ENCODE results near the gene SRSF3. TPM values are rescaled to one million over a fixed set of nuclear protein-coding genes. Genes with fewer than 3 reads are reported as not detected.
A peak's percentile ranks its signal among the peaks of the same experiment; 100 is the strongest.

SRSF3 gene
- total RNA-seq, 3 donors from 2014 or later: 163 to 425 (median 276) TPM

DNA sequence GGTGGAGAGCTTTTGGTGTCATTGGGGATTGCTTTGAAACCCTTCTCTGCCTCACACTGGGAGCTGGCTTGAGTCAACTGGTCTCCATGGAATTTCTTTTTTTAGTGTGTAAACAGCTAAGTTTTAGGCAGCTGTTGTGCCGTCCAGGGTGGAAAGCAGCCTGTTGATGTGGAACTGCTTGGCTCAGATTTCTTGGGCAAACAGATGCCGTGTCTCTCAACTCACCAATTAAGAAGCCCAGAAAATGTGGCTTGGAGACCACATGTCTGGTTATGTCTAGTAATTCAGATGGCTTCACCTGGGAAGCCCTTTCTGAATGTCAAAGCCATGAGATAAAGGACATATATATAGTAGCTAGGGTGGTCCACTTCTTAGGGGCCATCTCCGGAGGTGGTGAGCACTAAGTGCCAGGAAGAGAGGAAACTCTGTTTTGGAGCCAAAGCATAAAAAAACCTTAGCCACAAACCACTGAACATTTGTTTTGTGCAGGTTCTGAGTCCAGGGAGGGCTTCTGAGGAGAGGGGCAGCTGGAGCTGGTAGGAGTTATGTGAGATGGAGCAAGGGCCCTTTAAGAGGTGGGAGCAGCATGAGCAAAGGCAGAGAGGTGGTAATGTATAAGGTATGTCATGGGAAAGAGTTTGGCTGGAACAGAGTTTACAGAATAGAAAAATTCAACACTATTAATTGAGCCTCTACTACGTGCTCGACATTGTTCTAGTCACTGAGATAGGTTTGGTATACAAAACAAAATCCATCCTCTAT lies 31.2 kb downstream of the SRSF3 start:
- intact Hi-C loops (cut with DNase I; ENCODE audit: low total_unique reads): no loop called here
- DNase-seq (ENCODE audit: low spot score in 2 of 2): no peak
- no peak overlapping the region for H3K4me3 ChIP-seq

DNA sequence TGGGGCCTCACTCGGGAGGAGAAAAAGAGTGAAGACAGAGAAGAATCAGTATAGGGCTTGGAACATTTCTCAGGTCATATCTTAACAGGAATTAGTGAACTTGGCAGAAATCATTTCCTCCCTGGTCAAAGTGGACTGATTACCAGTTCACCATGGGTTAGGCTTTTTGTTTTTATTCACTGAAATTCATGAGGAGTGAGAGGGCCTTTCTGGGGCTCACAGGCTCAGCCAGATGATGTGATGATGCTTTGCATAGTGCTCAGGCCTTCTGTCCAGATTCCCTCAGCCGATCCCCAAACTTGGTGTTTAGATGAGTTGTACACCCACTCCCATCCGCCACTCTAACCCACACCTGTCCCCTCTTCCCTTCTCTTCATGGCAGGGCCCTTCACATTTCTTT lies 32.5 kb downstream of the SRSF3 start:
- Histone ChIP-seq H3K27me3 (no peaks in the 10 kb centered on the region), H3K36me3 (no peaks in the 10 kb centered on the region), H3K9me3 (no peaks in the 10 kb centered on the region), H3K4me3 (no peak overlapping the region), H3K4me1 (peaks cover 0 to 3% of the 10 kb centered on the region in 2 donors), H3K27ac (no peak overlapping the region)
- intact Hi-C loops (cut with DNase I; ENCODE audit: low total_unique reads): no loop called here
- DNase-seq (ENCODE audit: low spot score in 2 of 2): no peak
- TF ChIP-seq, protein P1, sequence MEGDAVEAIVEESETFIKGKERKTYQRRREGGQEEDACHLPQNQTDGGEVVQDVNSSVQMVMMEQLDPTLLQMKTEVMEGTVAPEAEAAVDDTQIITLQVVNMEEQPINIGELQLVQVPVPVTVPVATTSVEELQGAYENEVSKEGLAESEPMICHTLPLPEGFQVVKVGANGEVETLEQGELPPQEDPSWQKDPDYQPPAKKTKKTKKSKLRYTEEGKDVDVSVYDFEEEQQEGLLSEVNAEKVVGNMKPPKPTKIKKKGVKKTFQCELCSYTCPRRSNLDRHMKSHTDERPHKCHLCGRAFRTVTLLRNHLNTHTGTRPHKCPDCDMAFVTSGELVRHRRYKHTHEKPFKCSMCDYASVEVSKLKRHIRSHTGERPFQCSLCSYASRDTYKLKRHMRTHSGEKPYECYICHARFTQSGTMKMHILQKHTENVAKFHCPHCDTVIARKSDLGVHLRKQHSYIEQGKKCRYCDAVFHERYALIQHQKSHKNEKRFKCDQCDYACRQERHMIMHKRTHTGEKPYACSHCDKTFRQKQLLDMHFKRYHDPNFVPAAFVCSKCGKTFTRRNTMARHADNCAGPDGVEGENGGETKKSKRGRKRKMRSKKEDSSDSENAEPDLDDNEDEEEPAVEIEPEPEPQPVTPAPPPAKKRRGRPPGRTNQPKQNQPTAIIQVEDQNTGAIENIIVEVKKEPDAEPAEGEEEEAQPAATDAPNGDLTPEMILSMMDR (IDR thresholded peaks at IDR 0.05): no peak
- no peak for TF ChIP-seq POLR2AphosphoS5 (IDR thresholded peaks at IDR 0.05)
- TF ChIP-seq POLR2A (IDR thresholded peaks at IDR 0.05): no peak

More for the DNA sequence above, 31.2 kb downstream of the SRSF3 start:
- no peaks in the 10 kb centered on the region for H3K36me3 ChIP-seq
- H3K9me3 ChIP-seq: no peaks in the 10 kb centered on the region
- peak overlapping the region in 1 of 2 donors; percentile 19 for H3K27ac ChIP-seq
- TF ChIP-seq, protein P1 (IDR thresholded peaks at IDR 0.05): no peak
- no peak for TF ChIP-seq POLR2A (IDR thresholded peaks at IDR 0.05)
- no peak for TF ChIP-seq POLR2AphosphoS5 (IDR thresholded peaks at IDR 0.05)
- no peaks in the 10 kb centered on the region for H3K27me3 ChIP-seq
- H3K4me1 ChIP-seq: peaks cover 0 to 3% of the 10 kb centered on the region in 2 donors

DNA sequence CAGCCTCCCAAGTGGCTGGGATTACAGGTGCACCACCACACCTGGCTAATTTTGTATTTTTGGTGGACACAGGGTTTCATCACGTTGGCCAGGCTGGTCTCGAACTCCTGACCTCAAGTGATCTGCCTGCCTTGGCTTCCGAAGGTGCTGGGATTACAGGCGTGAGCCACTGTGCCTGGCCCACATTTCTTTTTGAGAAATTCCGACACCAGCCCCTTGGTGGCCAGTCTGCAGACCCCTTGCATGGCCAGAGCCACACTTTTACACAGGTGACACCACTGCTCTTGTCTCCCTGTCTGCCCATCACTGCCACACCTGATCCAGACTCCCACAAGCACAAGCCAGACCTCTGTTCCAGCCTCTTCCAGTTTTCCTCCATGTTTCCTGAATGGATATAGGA lies 33.0 kb downstream of the SRSF3 start:
- Histone ChIP-seq H3K4me3 (no peak overlapping the region), H3K9me3 (no peaks in the 10 kb centered on the region), H3K27me3 (no peaks in the 10 kb centered on the region), H3K4me1 (peaks cover 0 to 3% of the 10 kb centered on the region in 2 donors), H3K36me3 (no peaks in the 10 kb centered on the region), H3K27ac (peak overlapping the region; percentile 67 to 87)
- DNase-seq (ENCODE audit: low spot score in 2 of 2): no peak
- intact Hi-C loops (cut with DNase I; ENCODE audit: low total_unique reads): no loop called here
- no peak for TF ChIP-seq POLR2AphosphoS5 (IDR thresholded peaks at IDR 0.05)
- no peak for TF ChIP-seq POLR2A (IDR thresholded peaks at IDR 0.05)
- TF ChIP-seq, protein P1 (IDR thresholded peaks at IDR 0.05): no peak

DNA sequence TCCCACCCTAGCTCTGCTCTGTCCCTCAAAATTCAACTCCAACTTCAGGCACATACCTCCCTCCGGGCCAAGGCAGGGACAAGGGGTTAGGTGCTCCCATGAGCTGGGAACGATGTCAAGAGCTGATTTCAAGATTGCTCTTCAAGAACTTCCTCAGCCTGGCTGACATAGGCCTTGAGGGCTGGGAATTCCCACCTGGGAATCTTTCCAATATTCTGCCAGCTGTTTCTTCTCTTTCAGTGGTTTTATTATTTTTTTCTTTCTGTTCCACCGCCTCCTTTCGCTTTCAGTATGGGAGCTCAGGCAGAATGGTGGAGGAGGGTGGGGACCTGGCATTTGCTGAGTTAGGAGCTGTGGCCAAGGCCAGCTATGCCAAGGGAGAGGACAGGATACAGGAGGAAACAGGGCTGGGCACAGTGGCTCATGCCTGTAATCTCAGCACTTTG lies 33.7 kb downstream of the SRSF3 start:
- H3K36me3 ChIP-seq: no peaks in the 10 kb centered on the region
- H3K4me1 ChIP-seq: peaks cover 0 to 3% of the 10 kb centered on the region in 2 donors
- H3K4me3 ChIP-seq: peak overlapping the region in 2 of 3 donors; percentile 21 to 22
- H3K9me3 ChIP-seq: no peaks in the 10 kb centered on the region
- H3K27me3 ChIP-seq: no peaks in the 10 kb centered on the region
- H3K27ac ChIP-seq: peak overlapping the region; percentile 67 to 87
- intact Hi-C loops (cut with DNase I; ENCODE audit: low total_unique reads): no loop called here
- TF ChIP-seq POLR2A (IDR thresholded peaks at IDR 0.05) (no peak), POLR2AphosphoS5 (IDR thresholded peaks at IDR 0.05) (peak in 1 of 3 donors; percentile 5)
- TF ChIP-seq, protein P1 (IDR thresholded peaks at IDR 0.05): peak in 1 of 3 donors; percentile 3
- peak; percentile 60 to 62 for DNase-seq (ENCODE audit: low spot score in 2 of 2)

DNA sequence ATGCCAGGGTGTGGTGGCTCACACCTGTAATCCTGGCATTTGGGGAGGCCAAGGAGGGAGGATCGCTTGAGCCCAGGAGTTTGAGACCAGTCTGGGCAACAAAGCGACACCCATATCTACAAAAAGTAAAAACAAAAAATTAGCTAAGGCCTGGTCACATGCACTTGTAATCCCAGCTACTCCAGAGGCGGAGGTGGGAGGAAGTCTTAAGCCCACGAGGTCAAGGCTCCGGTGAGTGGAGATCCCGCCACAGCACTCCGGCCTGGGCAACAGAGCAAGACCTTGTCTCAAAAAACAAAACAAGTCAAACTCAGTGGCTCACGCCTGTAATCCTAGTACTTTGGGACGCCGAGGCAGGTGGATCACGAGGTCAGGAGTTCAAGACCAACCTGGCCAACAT lies 35.6 kb downstream of the SRSF3 start:
- intact Hi-C loops (cut with DNase I; ENCODE audit: low total_unique reads): loop anchor here (10.0 kb wide), 1 partner anchor 125 kb away; no protein-coding TSS in a partner anchor
- DNase-seq (ENCODE audit: low spot score in 2 of 2): no peak
- TF ChIP-seq, protein P1 (IDR thresholded peaks at IDR 0.05): no peak
- no peak for TF ChIP-seq POLR2A (IDR thresholded peaks at IDR 0.05)

More for the DNA sequence above, 35.6 kb downstream of the SRSF3 start:
- Histone ChIP-seq H3K27ac (peak overlapping the region in 1 of 2 donors; percentile 71), H3K4me1 (peaks cover 0 to 3% of the 10 kb centered on the region in 2 donors), H3K4me3 (no peak overlapping the region), H3K36me3 (no peaks in the 10 kb centered on the region), H3K27me3 (no peaks in the 10 kb centered on the region), H3K9me3 (no peaks in the 10 kb centered on the region)

Data from breast epithelium (tissue), 4 donors.